Neural progenitor cell (in vitro differentiated cells): ENCODE measurements around the gene DGKD. TPM values are rescaled to one million over a fixed set of nuclear protein-coding genes. Genes with fewer than 3 reads are reported as not detected.

ENCODE experiments used
- DNase-seq: peaks from one replicate; pipeline ENCODE4 v3.0.0-alpha.2; 2016; ENCODE audit warnings: low spot score
- H2AFZ ChIP-seq: fragments of 200-600 bp; sonication (generic); replicated peaks from 2 replicates; pipeline ENCODE4 v1.6.1; 2016; ENCODE audit warnings: antibody characterized with exemption
- H3F3A ChIP-seq: fragments of 200-600 bp; sonication (generic); 2 replicates; pipeline ENCODE4 v1.6.1; 2016; ENCODE audit warnings: antibody characterized with exemption, low read depth
- H3K27ac ChIP-seq: fragments of 200-600 bp; sonication (generic); 2 replicates; pipeline ENCODE4 v1.5.1; 2016; ENCODE audit warnings: mild to moderate bottlenecking
- H3K27me3 ChIP-seq: fragments of 200-600 bp; sonication (generic); 2 replicates; pipeline ENCODE4 v1.6.1; 2016; ENCODE audit warnings: mild to moderate bottlenecking, moderate library complexity
- H3K36me3 ChIP-seq: fragments of 200-600 bp; sonication (generic); 2 replicates; pipeline ENCODE4 v1.5.1; 2016
- H3K4me1 ChIP-seq: fragments of 200-600 bp; sonication (generic); 2 replicates; pipeline ENCODE4 v1.6.1; 2016; ENCODE audit warnings: mixed run types
- H3K4me2 ChIP-seq: fragments of 200-600 bp; sonication (generic); 2 replicates; pipeline ENCODE4 v1.6.1; 2016
- H3K4me3 ChIP-seq: fragments of 200-600 bp; sonication (generic); 2 replicates; pipeline ENCODE4 v1.5.1; 2016
- H3K79me2 ChIP-seq: fragments of 200-600 bp; sonication (generic); 2 replicates; pipeline ENCODE4 v1.6.1; 2016; ENCODE audit warnings: low read depth
- H3K9ac ChIP-seq: fragments of 200-600 bp; sonication (generic); 2 replicates; pipeline ENCODE4 v1.6.1; 2016
- H3K9me3 ChIP-seq: fragments of 200-600 bp; sonication (generic); 2 replicates; pipeline ENCODE4 v1.5.1; 2016; ENCODE audit warnings: low read depth
- H4K20me1 ChIP-seq: fragments of 200-600 bp; sonication (generic); 2 replicates; pipeline ENCODE4 v1.6.1; 2016; ENCODE audit warnings: low read depth
- H3K27ac Mint-ChIP-seq: 3 replicates; pipeline ENCODE4 v1.8.0; 2021; ENCODE audit warnings: mixed read lengths
- H3K27me3 Mint-ChIP-seq: 2 replicates; pipeline ENCODE4 v1.8.0; 2022; ENCODE audit warnings: low read depth, mild to moderate bottlenecking, inconsistent platforms, moderate library complexity, mixed read lengths; ENCODE audit not compliant: insufficient read depth
- H3K36me3 Mint-ChIP-seq: 3 replicates; pipeline ENCODE4 v1.8.0; 2021; ENCODE audit warnings: mixed read lengths
- H3K4me1 Mint-ChIP-seq: 3 replicates; pipeline ENCODE4 v1.8.0; 2021; ENCODE audit warnings: mixed read lengths
- H3K4me3 Mint-ChIP-seq: 3 replicates; pipeline ENCODE4 v1.8.0; 2021; ENCODE audit warnings: mild to moderate bottlenecking, moderate library complexity, mixed read lengths
- H3K9me3 Mint-ChIP-seq: 3 replicates; pipeline ENCODE4 v1.8.0; 2020; ENCODE audit warnings: mixed read lengths
- CTCF ChIP-seq: fragments of 200-600 bp; sonication (generic); IDR thresholded peaks from 2 replicates; pipeline ENCODE4 v1.5.1; 2017; ENCODE audit warnings: antibody characterized with exemption, mild to moderate bottlenecking
- EZH2 ChIP-seq: fragments of 200-600 bp; sonication (generic); IDR thresholded peaks from 2 replicates; pipeline ENCODE4 v1.6.1; 2017; ENCODE audit warnings: antibody characterized with exemption, mild to moderate bottlenecking, moderate library complexity
- EZH2phosphoT487 ChIP-seq: fragments of 200-600 bp; sonication (generic); IDR thresholded peaks from 2 replicates; pipeline ENCODE4 v1.6.1; 2017; ENCODE audit warnings: antibody characterized with exemption
- total RNA-seq: library from RNA; depleted of rRNA; stranded (reverse); fragments of >200 nt; gene quantifications from 2 replicates; pipeline ENCODE4 v1.2.3, GENCODE V29; 2015; ENCODE audit warnings: low replicate concordance

Gene DGKD
- total RNA-seq, 1 donor from 2014 or later = 10.9 TPM

GRCh38 chr2:233473386-233473791 lies 119.1 kb downstream of the DGKD start:
- Histone ChIP-seq H3K9ac (no peak overlapping the region), H3K27ac (no peak overlapping the region), H2AFZ (no peak overlapping the region), H3K4me3 (no peak overlapping the region), H4K20me1 (no peaks in the 10 kb centered on the region), H3K4me2 (no peak overlapping the region), H3K36me3 (no peaks in the 10 kb centered on the region), H3K79me2 (no peaks in the 10 kb centered on the region), H3F3A (no peaks in the 10 kb centered on the region), H3K4me1 (no peaks in the 10 kb centered on the region), H3K9me3 (no peaks in the 10 kb centered on the region), H3K27me3 (no peaks in the 10 kb centered on the region)
- no peak overlapping the region for H3K27ac Mint-ChIP-seq
- no peak overlapping the region for H3K4me3 Mint-ChIP-seq
- DNase-seq = no peak
- H3K9me3 Mint-ChIP-seq = no peaks in the 10 kb centered on the region
- TF ChIP-seq EZH2 (no peak), CTCF (no peak), EZH2phosphoT487 (no peak)
- peaks cover 15% of the 10 kb centered on the region for H3K36me3 Mint-ChIP-seq
- H3K4me1 Mint-ChIP-seq = no peaks in the 10 kb centered on the region
- no peaks in the 10 kb centered on the region for H3K27me3 Mint-ChIP-seq

- Mint-ChIP-seq H3K4me1 (no peaks in the 10 kb centered on the region), H3K36me3 (peaks cover 13% of the 10 kb centered on the region), H3K27me3 (no peaks in the 10 kb centered on the region), H3K4me3 (no peak overlapping the region), H3K9me3 (no peaks in the 10 kb centered on the region), H3K27ac (no peak overlapping the region)
- Histone ChIP-seq H3K79me2 (no peaks in the 10 kb centered on the region), H3K4me1 (no peaks in the 10 kb centered on the region), H3K9ac (no peak overlapping the region), H3K9me3 (no peaks in the 10 kb centered on the region), H3K4me2 (no peak overlapping the region), H3F3A (no peaks in the 10 kb centered on the region), H4K20me1 (no peaks in the 10 kb centered on the region), H3K4me3 (no peak overlapping the region), H3K27ac (no peak overlapping the region), H3K36me3 (no peaks in the 10 kb centered on the region), H3K27me3 (no peaks in the 10 kb centered on the region), H2AFZ (no peak overlapping the region)
- TF ChIP-seq CTCF = no peak
- no peak for TF ChIP-seq EZH2phosphoT487
- TF ChIP-seq EZH2 = no peak
- DNase-seq = no peak
Measured at GRCh38 chr2:233473878-233474277, 119.6 kb downstream of the DGKD start.

- H3K27ac Mint-ChIP-seq = no peak overlapping the region
Measured at GRCh38 chr2:233474308-233475160, 120.2 kb downstream of the DGKD start.

More at GRCh38 chr2:233474308-233475160, 120.2 kb downstream of the DGKD start:
- H3K27me3 ChIP-seq = no peaks in the 10 kb centered on the region
- H3K4me2 ChIP-seq = no peak overlapping the region
- H3K4me3 ChIP-seq = no peak overlapping the region
- Mint-ChIP-seq H3K4me1 (no peaks in the 10 kb centered on the region), H3K27me3 (no peaks in the 10 kb centered on the region), H3K9me3 (no peaks in the 10 kb centered on the region), H3K36me3 (peaks cover 13% of the 10 kb centered on the region), H3K4me3 (no peak overlapping the region)
- H3K79me2 ChIP-seq = no peaks in the 10 kb centered on the region
- H3K4me1 ChIP-seq = no peaks in the 10 kb centered on the region
- H3K36me3 ChIP-seq = no peaks in the 10 kb centered on the region
- DNase-seq = no peak
- no peak overlapping the region for H2AFZ ChIP-seq
- no peak overlapping the region for H3K9ac ChIP-seq
- H3K27ac ChIP-seq = no peak overlapping the region
- no peaks in the 10 kb centered on the region for H3K9me3 ChIP-seq
- H3F3A ChIP-seq = no peaks in the 10 kb centered on the region
- no peak for TF ChIP-seq CTCF
- TF ChIP-seq EZH2 = no peak
- no peak for TF ChIP-seq EZH2phosphoT487
- H4K20me1 ChIP-seq = no peaks in the 10 kb centered on the region
